SK-N-SH (cell line): ENCODE measurements around the gene FGF18.

ENCODE experiments used
- CTCF ChIP-seq: fragments of 200-600 bp; sonication (generic); IDR thresholded peaks from 2 replicates; pipeline ENCODE4 v1.6.1; 2017; ENCODE audit warnings: antibody characterized with exemption, mild to moderate bottlenecking, moderate library complexity
- MXI1 ChIP-seq: IDR thresholded peaks from 2 replicates; pipeline ENCODE4 v1.6.1; 2012; ENCODE audit warnings: mild to moderate bottlenecking, low read depth, low read length, improper control_type of control experiment
- TAF1 ChIP-seq: IDR thresholded peaks from 2 replicates; pipeline ENCODE4 v1.6.1; 2012; ENCODE audit warnings: low read depth, mild to moderate bottlenecking, low read length, moderate library complexity, borderline replicate concordance

- no peak for TF ChIP-seq TAF1
- TF ChIP-seq MXI1, result no peak
- no peak for TF ChIP-seq CTCF
Measured at GRCh38 chr5:171457208-171457981, 37.9 kb downstream of the FGF18 start.
